A673 (cell line): ENCODE data around the gene FAM3B.

Experiments
- CTCF ChIP-seq: fragments of 300-800, 200-600 bp; sonication (generic); conservative IDR thresholded peaks from 2 replicates; pipeline ENCODE4 v1.5.1; 2017; ENCODE audit warnings: low read depth, mild to moderate bottlenecking, antibody characterized with exemption, low read length, moderate library complexity, mixed read lengths
- EZH2 ChIP-seq: fragments of 200-600 bp; sonication (generic); IDR thresholded peaks from 2 replicates; pipeline ENCODE4 v1.6.1; 2017; ENCODE audit warnings: borderline replicate concordance, low read depth, mild to moderate bottlenecking, mixed read lengths, antibody characterized with exemption, low read length; ENCODE audit not compliant: poor library complexity, severe bottlenecking

- TF ChIP-seq CTCF (no peak), EZH2 (no peak)
These were observed 47.0 kb downstream of the FAM3B start for GRCh38 chr21:41363370-41364270.
